ENCODE data around the gene AUTS2.

- TF ChIP-seq CTCF (conservative IDR thresholded peaks at IDR 0.05; ENCODE audit: low read depth in 2 of 2) = no peak
- TF ChIP-seq CREB1 (CRISPR knock-in tag; IDR thresholded peaks at IDR 0.05; ENCODE audit: low read depth) = no peak
- no peak for TF ChIP-seq ETS1 (IDR thresholded peaks at IDR 0.05)
- no peak for TF ChIP-seq EZH2 (IDR thresholded peaks at IDR 0.05; ENCODE audit: low read depth, unreplicated experiment)
- TF ChIP-seq POLR2AphosphoS5 (IDR thresholded peaks at IDR 0.05; ENCODE audit: low read depth) = no peak
- no peak for TF ChIP-seq EZH2phosphoT487 (IDR thresholded peaks at IDR 0.05; ENCODE audit: unreplicated experiment)
- TF ChIP-seq ZNF114 (CRISPR knock-in tag; IDR thresholded peaks at IDR 0.05) = no peak
- TF ChIP-seq REST (IDR thresholded peaks at IDR 0.05; ENCODE audit: unreplicated experiment) = no peak
- no peak for TF ChIP-seq JUNB (IDR thresholded peaks at IDR 0.05; ENCODE audit: unreplicated experiment)
Observed at GRCh38 chr7:69860486-69860885, 262.2 kb downstream of the AUTS2 start.

All from GM23338 (cell line).